Astrocyte of the spinal cord (primary cell): ENCODE results near the gene CLCNKA.

Experiments
- DNase-seq: peaks from one replicate; pipeline ENCODE4 v3.0.0; 2011; ENCODE audit warnings: low read depth, low spot score
- H3K4me3 ChIP-seq: 2 replicates; pipeline ENCODE4 v1.5.1; 2011; ENCODE audit warnings: low read depth, mild to moderate bottlenecking, low read length, moderate library complexity
- CTCF ChIP-seq: IDR thresholded peaks from 2 replicates; pipeline ENCODE4 v1.5.1; 2012; ENCODE audit warnings: low read depth, mild to moderate bottlenecking, low read length, inconsistent platforms
- in situ Hi-C: cut with HindIII; loops from 2 replicates; pipeline ENCODE4 v1.10.0; 2017; ENCODE audit warnings: low sequenced_read_pairs

Gene CLCNKA

DNA sequence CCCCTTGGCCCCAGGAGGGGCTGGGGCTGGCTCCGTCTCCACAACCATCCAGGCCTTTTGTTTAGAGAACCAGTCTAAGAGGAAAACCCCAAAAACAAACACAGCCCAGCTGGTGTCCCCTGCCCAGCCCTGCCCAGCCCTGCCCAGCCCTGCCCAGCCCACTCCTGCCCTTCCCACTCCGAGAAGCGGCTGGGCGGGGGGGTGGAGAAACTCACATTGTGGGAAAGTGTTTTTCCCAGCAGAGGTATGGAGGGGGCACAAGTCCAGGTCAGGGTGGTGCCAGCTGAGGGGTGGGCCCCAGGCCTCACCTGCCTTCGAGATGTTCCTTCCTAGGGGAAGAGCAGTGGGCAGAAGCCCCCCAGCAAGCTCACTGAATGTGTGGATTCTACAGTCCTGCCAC is 61.6 kb downstream of the CLCNKA start:
- H3K4me3 ChIP-seq, result no peak overlapping the region
- DNase-seq, result no peak
- TF ChIP-seq CTCF, result no peak
- in situ Hi-C loops, result no loop called here
